IMR-90 (cell line): Measurements from ENCODE around the gene NINJ2. TPM values are rescaled to one million over a fixed set of nuclear protein-coding genes. Genes with fewer than 3 reads are reported as not detected.

Experiments used
- ATAC-seq: fragments of 200-7000 bp; cut with Tn5 transposase; 2 replicates; pipeline ENCODE4 v1.9.1; 2020; ENCODE audit warnings: low read depth, mild to moderate bottlenecking, moderate library complexity
- BruUV-seq: library from RNA; stranded (reverse); fragments of 400-500 nt; replicated peaks from 2 replicates; lab custom pipeline; 2021; lab: Mats Ljungman, UMichigan
- CTCF ChIA-PET: fragments of 300-600 bp; formaldehyde crosslinking; extraction: SDS; loops from one replicate; lab custom pipeline; 2021; ENCODE audit warnings: antibody characterized with exemption; lab: Yijun Ruan, JAX
- POLR2A ChIA-PET: fragments of 300-600 bp; sonication (Branson Sonifier 250); formaldehyde crosslinking; loops from one replicate; lab custom pipeline; 2022; ENCODE audit warnings: antibody characterized with exemption; ENCODE audit not compliant: unreplicated experiment; lab: Charles Lee
- DNase-seq: peaks from one replicate; pipeline ENCODE4 v3.0.0; 2013
- H2AFZ ChIP-seq: replicated peaks from 2 replicates; pipeline ENCODE3; 2013; ENCODE audit warnings: low read length, mild to moderate bottlenecking; ENCODE audit not compliant: poor library complexity
- H2AK5ac ChIP-seq: 2 replicates; pipeline ENCODE4 v1.6.1; 2013; ENCODE audit warnings: low read depth, low read length, inconsistent platforms
- H2AK9ac ChIP-seq: replicated peaks from 2 replicates; pipeline ENCODE3; 2013; ENCODE audit warnings: mild to moderate bottlenecking, low read depth, low read length, moderate library complexity; ENCODE audit not compliant: poor library complexity
- H2BK120ac ChIP-seq: 2 replicates; pipeline ENCODE4 v1.6.1; 2013; ENCODE audit warnings: low read depth, low read length, inconsistent platforms
- H2BK15ac ChIP-seq: 3 replicates; pipeline ENCODE4 v1.6.1; 2013; ENCODE audit warnings: low read depth, low read length, inconsistent platforms
- H2BK20ac ChIP-seq: 2 replicates; pipeline ENCODE4 v1.6.1; 2013; ENCODE audit warnings: low read depth, mild to moderate bottlenecking, inconsistent platforms, low read length, moderate library complexity
- H2BK5ac ChIP-seq: 2 replicates; pipeline ENCODE4 v1.6.1; 2013; ENCODE audit warnings: mild to moderate bottlenecking, low read depth, low read length, inconsistent platforms; ENCODE audit not compliant: poor library complexity, severe bottlenecking
- H3K14ac ChIP-seq: replicated peaks from 2 replicates; pipeline ENCODE4 v1.6.1; 2013; ENCODE audit warnings: low read depth, low read length, inconsistent platforms
- H3K18ac ChIP-seq: 2 replicates; pipeline ENCODE4 v1.6.1; 2013; ENCODE audit warnings: low read depth, low read length, control low read depth
- H3K23ac ChIP-seq: 2 replicates; pipeline ENCODE4 v1.6.1; 2013; ENCODE audit warnings: low read depth, low read length, inconsistent platforms
- H3K27ac ChIP-seq: 2 replicates; pipeline ENCODE4 v1.5.1; 2013; ENCODE audit warnings: mild to moderate bottlenecking, control low read depth, low read length; ENCODE audit not compliant: insufficient read depth
- H3K27me3 ChIP-seq: 2 replicates; pipeline ENCODE4 v1.6.1; 2013; ENCODE audit warnings: low read length; ENCODE audit not compliant: control insufficient read depth, insufficient read depth
- H3K36me3 ChIP-seq: 2 replicates; pipeline ENCODE4 v1.6.1; 2013; ENCODE audit warnings: low read length, mixed read lengths; ENCODE audit not compliant: control insufficient read depth, insufficient read depth
- H3K4ac ChIP-seq: 2 replicates; pipeline ENCODE4 v1.6.1; 2013; ENCODE audit warnings: low read depth, low read length, inconsistent platforms
- H3K4me1 ChIP-seq: 2 replicates; pipeline ENCODE4 v1.6.1; 2013; ENCODE audit warnings: low read length, mixed read lengths; ENCODE audit not compliant: control insufficient read depth, insufficient read depth
- H3K4me2 ChIP-seq: 2 replicates; pipeline ENCODE4 v1.6.1; 2013; ENCODE audit warnings: low read depth, mild to moderate bottlenecking, control low read depth, low read length, moderate library complexity
- H3K4me3 ChIP-seq: 2 replicates; pipeline ENCODE4 v1.5.1; 2013; ENCODE audit warnings: low read depth, mild to moderate bottlenecking, control low read depth, low read length, moderate library complexity; ENCODE audit not compliant: insufficient read depth
- H3K56ac ChIP-seq: 2 replicates; pipeline ENCODE4 v1.6.1; 2013; ENCODE audit warnings: low read length, inconsistent platforms; ENCODE audit not compliant: insufficient read depth; ENCODE audit errors: extremely low read depth
- H3K79me1 ChIP-seq, 2 experiments: 2 replicates each; pipeline ENCODE4 v1.6.1; 2013; ENCODE audit warnings: low read length in 2 of 2, inconsistent platforms in 1 of 2, low read depth in 1 of 2
- H3K9ac ChIP-seq: 2 replicates; pipeline ENCODE4 v1.6.1; 2013; ENCODE audit warnings: low read depth, low read length, control low read depth
- H3K9me1 ChIP-seq: 2 replicates; pipeline ENCODE4 v1.6.1; 2013; ENCODE audit warnings: low read length, inconsistent platforms; ENCODE audit not compliant: insufficient read depth
- H3K9me3 ChIP-seq: 2 replicates; pipeline ENCODE4 v1.6.1; 2013; ENCODE audit warnings: low read length; ENCODE audit not compliant: control insufficient read depth, insufficient read depth
- H4K20me1 ChIP-seq: 2 replicates; pipeline ENCODE4 v1.6.1; 2013; ENCODE audit warnings: low read length, inconsistent platforms; ENCODE audit not compliant: insufficient read depth
- H4K5ac ChIP-seq: 2 replicates; pipeline ENCODE4 v1.6.1; 2013; ENCODE audit warnings: mild to moderate bottlenecking, low read depth, low read length, control low read depth
- H4K8ac ChIP-seq, 2 experiments: 2 replicates each; pipeline ENCODE4 v1.6.1; 2013; ENCODE audit warnings: low read depth in 2 of 2, low read length in 2 of 2, control low read depth in 1 of 2, inconsistent platforms in 1 of 2
- H4K91ac ChIP-seq: 2 replicates; pipeline ENCODE4 v1.6.1; 2013; ENCODE audit warnings: low read depth, low read length, inconsistent platforms; ENCODE audit not compliant: insufficient read depth
- BHLHE40 ChIP-seq: fragments of 150-350 bp; IDR thresholded peaks from 2 replicates; pipeline ENCODE4 v1.6.1; 2016; ENCODE audit warnings: mild to moderate bottlenecking, low read depth, low read length
- CEBPB ChIP-seq: IDR thresholded peaks from 2 replicates; pipeline ENCODE4 v1.6.1; 2012; ENCODE audit warnings: low read depth, low read length, improper control_type of control experiment
- CHD1 ChIP-seq: IDR thresholded peaks from 2 replicates; pipeline ENCODE4 v1.6.1; 2012; ENCODE audit warnings: low read depth, low read length, improper control_type of control experiment
- FOS ChIP-seq: fragments of 150-350 bp; IDR thresholded peaks from 2 replicates; pipeline ENCODE4 v1.6.1; 2016; ENCODE audit warnings: low read depth, low read length
- MAFK ChIP-seq: IDR thresholded peaks from 2 replicates; pipeline ENCODE4 v1.6.1; 2012; ENCODE audit warnings: low read depth, low read length, improper control_type of control experiment
- MAZ ChIP-seq: IDR thresholded peaks from 2 replicates; pipeline ENCODE4 v1.6.1; 2012; ENCODE audit warnings: low read depth, mild to moderate bottlenecking, low read length, improper control_type of control experiment, moderate library complexity, borderline replicate concordance
- MXI1 ChIP-seq: IDR thresholded peaks from 2 replicates; pipeline ENCODE4 v1.6.1; 2012; ENCODE audit warnings: low read depth, mild to moderate bottlenecking, low read length, moderate library complexity, borderline replicate concordance
- NFE2L2 ChIP-seq: fragments of 150-350 bp; IDR thresholded peaks from 2 replicates; pipeline ENCODE4 v1.6.1; 2016; ENCODE audit warnings: low read depth, mild to moderate bottlenecking, low read length
- POLR2A ChIP-seq: IDR thresholded peaks from 2 replicates; pipeline ENCODE4 v1.6.1; 2012; ENCODE audit warnings: mild to moderate bottlenecking, low read depth, low read length
- RCOR1 ChIP-seq: IDR thresholded peaks from 2 replicates; pipeline ENCODE4 v1.6.1; 2012; ENCODE audit warnings: mild to moderate bottlenecking, low read length, improper control_type of control experiment; ENCODE audit not compliant: insufficient replicate concordance
- RFX5 ChIP-seq: IDR thresholded peaks from 2 replicates; pipeline ENCODE4 v1.8.0; 2012; ENCODE audit warnings: low read depth, mild to moderate bottlenecking, low read length, moderate library complexity
- SMC3 ChIP-seq: fragments of 150-350 bp; IDR thresholded peaks from 2 replicates; pipeline ENCODE4 v1.6.1; 2016; ENCODE audit warnings: low read depth, mild to moderate bottlenecking, antibody characterized with exemption, low read length, moderate library complexity
- WGBS, 2 experiments: methylation state at CpG; one replicate each; pipeline versions ENCODE4 v1.1.5 to v1.1.7; 2013; ENCODE audit warnings: missing lambda C conversion rate in 2 of 2; ENCODE audit not compliant: insufficient read length in 1 of 2; ENCODE audit errors: extremely low coverage in 2 of 2; 5-methylcytosine and 5-hydroxymethylcytosine counted together
- dilution Hi-C: fragments of 300-500 bp; cut with HindIII; formaldehyde crosslinking; loops from one replicate; pipeline ENCODE4 v1.14.3; 2018; ENCODE audit warnings: low sequenced_read_pairs; ENCODE audit not compliant: unreplicated experiment
- in situ Hi-C: fragments of 300-500 bp; cut with MboI; formaldehyde crosslinking; loops from 3 replicates; pipeline ENCODE4 v1.14.3; 2019; ENCODE audit warnings: low sequenced_read_pairs, inconsistent platforms, mixed read lengths
- intact Hi-C: fragments of 100-400 bp; cut with micrococcal nuclease; formaldehyde crosslinking; loops from 2 replicates; pipeline ENCODE4 v1.10.0; 2022
- polyA plus RNA-seq, 3 experiments: library from polyadenylated mRNA; depleted of rRNA; stranded (reverse); fragments of >200 nt; gene quantifications; 2 replicates each; pipeline ENCODE4 v1.2.3, GENCODE V29; 2012; ENCODE audit warnings: low replicate concordance in 1 of 3
- total RNA-seq: library from RNA; depleted of rRNA; stranded (reverse); fragments of >200 nt; gene quantifications from 2 replicates; pipeline ENCODE4 v1.2.3, GENCODE V29; 2012
- TF ChIP-seq, protein P1 (sequence below): fragments of 150-350 bp; IDR thresholded peaks from 2 replicates; pipeline ENCODE4 v1.6.1; 2017; ENCODE audit warnings: mild to moderate bottlenecking, antibody characterized with exemption, low read length, low read depth

Gene NINJ2
- total and polyA plus RNA-seq, 2 of the 4 experiments (the other 2 are of a cell fraction): not detected

DNA sequence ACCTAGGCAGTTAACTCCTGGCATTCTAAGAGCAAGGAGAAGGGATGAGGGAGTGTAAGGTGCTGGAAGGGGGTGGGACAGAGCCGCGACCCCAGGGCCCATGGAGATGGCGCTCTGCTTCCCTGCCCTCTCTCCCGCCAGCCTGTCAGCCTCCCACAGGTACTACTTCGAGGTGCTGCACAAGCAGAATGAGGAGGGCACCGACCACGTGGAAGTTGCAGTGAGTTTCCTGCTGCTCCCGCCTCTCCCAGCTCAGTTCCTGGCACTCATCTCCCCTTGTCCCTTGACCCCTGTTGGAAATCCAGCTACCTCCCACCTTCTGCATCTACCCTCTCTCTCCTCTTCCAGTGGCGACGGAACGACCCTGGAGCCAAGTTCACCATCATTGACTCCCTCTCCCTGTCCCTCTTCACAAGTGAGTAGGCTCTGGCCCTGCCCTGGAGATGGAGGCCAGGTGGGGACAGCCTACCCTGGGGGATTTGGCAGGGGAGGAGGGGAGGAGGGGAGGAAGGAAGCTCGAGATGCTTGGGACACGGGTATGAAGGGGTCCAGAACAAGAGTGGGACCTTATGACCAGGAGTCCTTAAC lies 115.3 kb downstream of the NINJ2 start:
- CTCF ChIA-PET: interaction anchor here (0.7 to 3.0 kb wide), 4 partner anchors 8 to 105 kb away, joined by 3 to 21 read pairs (median 5); no protein-coding TSS in a partner anchor
- Histone ChIP-seq H2BK20ac (no peak overlapping the region), H3K27ac (no peak overlapping the region)

More for the DNA sequence above, 115.3 kb downstream of the NINJ2 start:
- Histone ChIP-seq H3K9me1 (no peaks in the 10 kb centered on the region), H3K79me1 (no peaks in the 10 kb centered on the region), H2BK5ac (no peak overlapping the region), H3K4me3 (no peak overlapping the region), H2BK15ac (no peak overlapping the region), H3K9ac (no peak overlapping the region), H4K91ac (no peak overlapping the region), H3K14ac (no peak overlapping the region), H2AK5ac (no peak overlapping the region; the same call in 1 of the 2 replicates), H3K9me3 (no peaks in the 10 kb centered on the region), H4K8ac (no peak overlapping the region), H2BK120ac (no peak overlapping the region), H3K18ac (no peak overlapping the region), H3K27me3 (peaks cover 64% of the 10 kb centered on the region), H3K4me1 (no peaks in the 10 kb centered on the region), H4K5ac (no peak overlapping the region), H4K20me1 (no peaks in the 10 kb centered on the region), H3K23ac (no peak overlapping the region), H3K4me2 (no peak overlapping the region), H2AFZ (no peak overlapping the region), H3K36me3 (no peaks in the 10 kb centered on the region), H3K4ac (no peak overlapping the region), H2AK9ac (no peak overlapping the region), H3K56ac (no peak overlapping the region)
- DNase-seq: no peak
- 43% methylated on average over 5 of the region's 13 CpGs; no CpG with 5 or more reads in 1 of the 2 experiments for WGBS, 2 experiments
- in situ Hi-C loops: no loop called here
- POLR2A ChIA-PET: no interaction called here
- intact Hi-C loops: loop anchor here (1.0 to 10.0 kb wide), 3 partner anchors 95 to 223 kb away; no protein-coding TSS in a partner anchor
- TF ChIP-seq POLR2A (no peak), RFX5 (no peak), CHD1 (no peak), RCOR1 (no peak), MAZ (no peak), FOS (no peak), SMC3 (no peak), BHLHE40 (no peak), CEBPB (no peak), MAFK (no peak), NFE2L2 (no peak), MXI1 (no peak)
- TF ChIP-seq, protein P1, sequence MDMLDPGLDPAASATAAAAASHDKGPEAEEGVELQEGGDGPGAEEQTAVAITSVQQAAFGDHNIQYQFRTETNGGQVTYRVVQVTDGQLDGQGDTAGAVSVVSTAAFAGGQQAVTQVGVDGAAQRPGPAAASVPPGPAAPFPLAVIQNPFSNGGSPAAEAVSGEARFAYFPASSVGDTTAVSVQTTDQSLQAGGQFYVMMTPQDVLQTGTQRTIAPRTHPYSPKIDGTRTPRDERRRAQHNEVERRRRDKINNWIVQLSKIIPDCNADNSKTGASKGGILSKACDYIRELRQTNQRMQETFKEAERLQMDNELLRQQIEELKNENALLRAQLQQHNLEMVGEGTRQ: no peak
- BruUV-seq: no TSS peak
- ATAC-seq: no peak
- dilution Hi-C loops: no loop called here
